IMR-90 (cell line): ENCODE data around the gene KIAA0408.

ENCODE experiments used
- CHD1 ChIP-seq: IDR thresholded peaks from 2 replicates; pipeline ENCODE4 v1.6.1; 2012; ENCODE audit warnings: low read depth, low read length, improper control_type of control experiment
- CTCF ChIP-seq: conservative IDR thresholded peaks from 2 replicates; pipeline ENCODE4 v1.5.1; 2012; ENCODE audit warnings: mild to moderate bottlenecking, low read depth, low read length, improper control_type of control experiment
- ELK1 ChIP-seq: fragments of 150-350 bp; IDR thresholded peaks from 2 replicates; pipeline ENCODE4 v1.6.1; 2016; ENCODE audit warnings: low read depth, mild to moderate bottlenecking, low read length, moderate library complexity, borderline replicate concordance
- FOS ChIP-seq: fragments of 150-350 bp; IDR thresholded peaks from 2 replicates; pipeline ENCODE4 v1.6.1; 2016; ENCODE audit warnings: low read depth, low read length
- MAFK ChIP-seq: IDR thresholded peaks from 2 replicates; pipeline ENCODE4 v1.6.1; 2012; ENCODE audit warnings: low read depth, low read length, improper control_type of control experiment
- MAZ ChIP-seq: IDR thresholded peaks from 2 replicates; pipeline ENCODE4 v1.6.1; 2012; ENCODE audit warnings: low read depth, mild to moderate bottlenecking, low read length, improper control_type of control experiment, moderate library complexity, borderline replicate concordance
- MXI1 ChIP-seq: IDR thresholded peaks from 2 replicates; pipeline ENCODE4 v1.6.1; 2012; ENCODE audit warnings: low read depth, mild to moderate bottlenecking, low read length, moderate library complexity, borderline replicate concordance
- POLR2A ChIP-seq: IDR thresholded peaks from 2 replicates; pipeline ENCODE4 v1.6.1; 2012; ENCODE audit warnings: mild to moderate bottlenecking, low read depth, low read length
- RCOR1 ChIP-seq: IDR thresholded peaks from 2 replicates; pipeline ENCODE4 v1.6.1; 2012; ENCODE audit warnings: mild to moderate bottlenecking, low read length, improper control_type of control experiment; ENCODE audit not compliant: insufficient replicate concordance
- SMC3 ChIP-seq: fragments of 150-350 bp; IDR thresholded peaks from 2 replicates; pipeline ENCODE4 v1.6.1; 2016; ENCODE audit warnings: low read depth, mild to moderate bottlenecking, antibody characterized with exemption, low read length, moderate library complexity
- USF2 ChIP-seq: fragments of 150-350 bp; IDR thresholded peaks from 2 replicates; pipeline ENCODE4 v1.6.1; 2017; ENCODE audit warnings: mild to moderate bottlenecking, antibody characterized with exemption, low read length, low read depth

- no peak for TF ChIP-seq CTCF
- no peak for TF ChIP-seq RCOR1
- TF ChIP-seq FOS: 0 out of 2 replicates have a peak, but pooled peaks have one; percentile 10
- no peak for TF ChIP-seq MXI1
- no peak for TF ChIP-seq MAZ
- TF ChIP-seq USF2: no peak
- TF ChIP-seq SMC3: no peak
- TF ChIP-seq POLR2A: no peak
- TF ChIP-seq ELK1: no peak
- TF ChIP-seq CHD1: no peak
- no peak for TF ChIP-seq MAFK
Observed at GRCh38 chr6:127481628-127482027, 22.4 kb upstream of the KIAA0408 start.
